Inferior parietal cortex (tissue), 1 donor: Measurements from ENCODE around the gene ESR1.
"Not testable (repeated sequence)": the region's sequence is repeated elsewhere in the genome, so short reads cannot be mapped to it uniquely, and the experiment has no call there.

Source experiments
- DNase-seq: peaks from one replicate; pipeline ENCODE4 v3.0.0-alpha.2; 2016; ENCODE audit errors: extremely low spot score

The ESR1 gene

GRCh38 chr6:151813858-151814257, 6.4 kb downstream of the ESR1 start:
- no peak for DNase-seq

- no peak for DNase-seq
Observed at GRCh38 chr6:151814614-151815013, 7.1 kb downstream of the ESR1 start.

GRCh38 chr6:151822252-151823111, 15.0 kb downstream of the ESR1 start:
- no peak for DNase-seq

- no peak for DNase-seq
Observed at GRCh38 chr6:151826517-151827142, 19.1 kb downstream of the ESR1 start.

GRCh38 chr6:151832710-151833109, 25.2 kb downstream of the ESR1 start:
- no peak for DNase-seq

GRCh38 chr6:151835396-151835795, 27.9 kb downstream of the ESR1 start:
- DNase-seq, result no peak

- no peak for DNase-seq
Observed at GRCh38 chr6:151837223-151837622, 29.7 kb downstream of the ESR1 start.

GRCh38 chr6:151842816-151843215, 35.3 kb downstream of the ESR1 start:
- no peak for DNase-seq

- DNase-seq, result no peak
Observed at GRCh38 chr6:151847064-151847463, 39.6 kb downstream of the ESR1 start.

GRCh38 chr6:151850479-151851003, 43.1 kb downstream of the ESR1 start:
- DNase-seq, result no peak

GRCh38 chr6:151858294-151858693, 50.8 kb downstream of the ESR1 start:
- no peak for DNase-seq

GRCh38 chr6:151862461-151862860, 55.0 kb downstream of the ESR1 start:
- DNase-seq, result no peak

GRCh38 chr6:151867361-151867869, 59.9 kb downstream of the ESR1 start:
- DNase-seq, result not testable (repeated sequence)

GRCh38 chr6:151869345-151869744, 61.9 kb downstream of the ESR1 start:
- no peak for DNase-seq

- DNase-seq, result no peak
Observed at GRCh38 chr6:151869787-151870186, 62.3 kb downstream of the ESR1 start.

- no peak for DNase-seq
Observed at GRCh38 chr6:151870375-151870774, 62.9 kb downstream of the ESR1 start.

GRCh38 chr6:151875524-151875923, 68.0 kb downstream of the ESR1 start:
- no peak for DNase-seq

- no peak for DNase-seq
Observed at GRCh38 chr6:151876122-151876521, 68.6 kb downstream of the ESR1 start.

- DNase-seq, result no peak
Observed at GRCh38 chr6:151877458-151877857, 70.0 kb downstream of the ESR1 start.

GRCh38 chr6:151881231-151881630, 73.7 kb downstream of the ESR1 start:
- DNase-seq, result no peak

- DNase-seq, result no peak
Observed at GRCh38 chr6:151882206-151882605, 74.7 kb downstream of the ESR1 start.

- no peak for DNase-seq
Observed at GRCh38 chr6:151885234-151885633, 77.8 kb downstream of the ESR1 start.

- no peak for DNase-seq
Observed at GRCh38 chr6:151891524-151891923, 84.0 kb downstream of the ESR1 start.
